COLO668 (cell line): ENCODE results near the gene FLYWCH1.

ENCODE experiments used
- DNase-seq: peaks from one replicate; lab custom pipeline; 2025; ENCODE audit not compliant: unreplicated experiment; lab: John Stamatoyannopoulos, UW

Gene FLYWCH1

GRCh38 chr16:2949705-2950352 lies 38.1 kb downstream of the FLYWCH1 start:
- DNase-seq = no peak

- DNase-seq = no peak
These were observed 38.6 kb downstream of the FLYWCH1 start for GRCh38 chr16:2950353-2950724.

- no peak for DNase-seq
These were observed 39.0 kb downstream of the FLYWCH1 start for GRCh38 chr16:2950773-2951172.

- peak; percentile 92 for DNase-seq
These were observed 40.9 kb downstream of the FLYWCH1 start for GRCh38 chr16:2952679-2953078.

GRCh38 chr16:2953706-2954627 lies 42.2 kb downstream of the FLYWCH1 start:
- DNase-seq = peak; percentile 88

GRCh38 chr16:2954656-2955381 lies 43.1 kb downstream of the FLYWCH1 start:
- DNase-seq = peak; percentile 91

- DNase-seq = peak; percentile 48
These were observed 43.7 kb downstream of the FLYWCH1 start for GRCh38 chr16:2955438-2955778.

GRCh38 chr16:2955779-2956578 lies 44.2 kb downstream of the FLYWCH1 start:
- DNase-seq = peak; percentile 48

- DNase-seq = no peak
These were observed 44.8 kb downstream of the FLYWCH1 start for GRCh38 chr16:2956579-2956956.

- peak; percentile 27 for DNase-seq
These were observed 47.5 kb downstream of the FLYWCH1 start for GRCh38 chr16:2959206-2959605.

GRCh38 chr16:2960183-2961010 lies 48.7 kb downstream of the FLYWCH1 start:
- DNase-seq = no peak

- DNase-seq = no peak
These were observed 50.8 kb downstream of the FLYWCH1 start for GRCh38 chr16:2962334-2963073.

- peak; percentile 41 for DNase-seq
These were observed 51.5 kb downstream of the FLYWCH1 start for GRCh38 chr16:2963074-2963722.

- DNase-seq = peak; percentile 58
These were observed 52.2 kb downstream of the FLYWCH1 start, which contains the start of gene KREMEN2 for GRCh38 chr16:2963723-2964474. KREMEN2 (plus strand) TSS chr16:2964275; CDS start chr16:2964521, 246 bp downstream.

- DNase-seq = peak; percentile 68
These were observed 53.0 kb downstream of the FLYWCH1 start for GRCh38 chr16:2964475-2965336.

GRCh38 chr16:2966043-2966807 lies 54.5 kb downstream of the FLYWCH1 start:
- no peak for DNase-seq
